GM19099 (cell line): ENCODE results near the gene GRIFIN.

Experiments
- POLR2A ChIP-seq: IDR thresholded peaks from 3 replicates; pipeline ENCODE4 v1.6.1; 2011; ENCODE audit warnings: low read depth; ENCODE audit not compliant: insufficient read length; ENCODE audit errors: extremely low read depth

Gene GRIFIN

DNA sequence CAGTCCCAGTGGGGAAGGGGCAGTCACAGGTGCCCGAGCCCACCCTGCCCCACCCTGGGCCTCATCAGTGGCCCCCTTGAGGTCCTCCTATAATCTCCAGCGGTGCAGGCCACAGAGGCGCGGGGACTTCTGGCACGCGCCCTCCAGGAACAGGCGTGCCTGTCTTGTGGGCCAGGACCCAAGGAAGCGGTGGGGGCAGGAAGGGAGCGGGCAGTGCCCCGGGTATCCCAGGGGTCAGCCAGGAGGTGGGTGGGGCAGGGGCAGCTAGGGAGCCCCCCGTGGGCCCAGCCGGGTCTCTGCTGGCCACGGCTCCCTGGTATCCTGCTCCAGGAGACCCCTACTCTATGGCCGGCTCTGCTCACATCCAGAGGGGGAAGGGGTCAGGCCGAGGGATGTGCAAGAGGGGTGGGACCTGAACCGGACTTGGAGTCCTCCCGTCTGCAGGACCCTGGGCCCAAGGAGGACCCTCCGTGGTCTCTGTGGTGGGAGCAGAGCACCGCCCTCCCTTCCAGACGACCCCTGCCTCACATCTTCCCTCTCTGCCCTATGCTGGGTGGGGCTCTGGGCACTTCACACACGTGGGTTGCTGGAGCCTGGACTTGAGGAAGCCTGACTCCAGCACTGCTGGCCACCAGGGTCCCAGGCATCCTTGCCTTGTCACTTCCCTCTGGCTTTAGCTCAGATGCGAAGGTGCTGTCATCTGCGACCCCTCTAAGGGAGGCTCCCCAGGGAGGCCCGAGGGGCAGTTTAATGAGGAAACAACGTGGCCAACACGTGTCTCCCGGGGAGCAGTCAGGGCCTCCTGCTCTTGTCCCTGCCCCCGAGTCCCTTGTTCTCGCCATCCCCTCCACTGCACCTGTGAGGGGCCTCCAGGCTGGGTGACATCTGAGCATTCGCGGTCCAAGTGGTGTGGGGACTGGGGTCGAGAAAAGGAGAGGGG is 18.3 kb upstream of the GRIFIN start:
- no peak for TF ChIP-seq POLR2A

DNA sequence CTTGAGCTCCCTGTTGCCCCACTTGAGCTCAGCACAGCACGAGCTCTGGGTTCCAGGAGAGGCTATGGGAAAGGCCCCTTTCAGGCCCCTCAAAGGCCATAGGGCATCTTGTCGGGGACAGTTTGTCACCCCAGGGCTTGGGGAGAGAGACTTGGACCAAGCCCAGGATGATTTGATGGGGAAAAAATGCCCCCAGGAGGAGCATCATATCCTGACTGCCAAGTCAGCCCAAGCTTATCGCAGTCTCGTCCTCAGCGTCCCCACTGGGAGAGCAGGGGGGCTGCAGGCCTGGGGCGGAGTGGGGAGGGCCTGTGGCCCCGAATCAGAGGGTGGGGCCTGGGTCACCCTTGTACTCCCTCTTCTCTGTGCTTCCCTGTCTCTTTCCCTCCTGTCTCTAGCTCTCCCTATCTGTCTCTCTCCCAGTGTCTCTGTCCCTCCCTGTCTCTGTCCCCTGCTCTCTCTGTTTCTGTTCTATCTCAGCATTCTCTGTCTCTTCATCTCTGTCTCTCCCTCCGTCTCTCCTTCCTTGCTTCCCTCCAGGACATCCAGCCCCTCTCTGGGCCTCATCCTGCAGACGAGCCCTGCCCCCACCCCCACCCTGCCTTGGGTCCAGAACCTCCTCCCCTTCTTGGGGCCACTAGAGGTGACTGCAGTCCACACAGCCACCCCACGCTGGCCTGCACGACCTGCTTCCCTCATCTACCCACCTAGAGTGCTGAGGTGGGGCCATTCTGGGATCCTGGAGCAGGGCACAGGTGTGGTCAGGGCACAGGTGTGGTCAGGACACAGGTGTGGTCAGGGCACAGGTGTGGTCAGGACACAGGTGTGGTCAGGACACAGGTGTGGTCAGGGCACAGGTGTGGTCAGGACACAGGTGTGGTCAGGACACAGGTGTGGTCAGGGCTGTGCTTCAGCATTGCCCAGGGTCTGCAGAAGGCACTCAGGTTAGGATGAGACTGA is 17.3 kb upstream of the GRIFIN start:
- TF ChIP-seq POLR2A: no peak

DNA sequence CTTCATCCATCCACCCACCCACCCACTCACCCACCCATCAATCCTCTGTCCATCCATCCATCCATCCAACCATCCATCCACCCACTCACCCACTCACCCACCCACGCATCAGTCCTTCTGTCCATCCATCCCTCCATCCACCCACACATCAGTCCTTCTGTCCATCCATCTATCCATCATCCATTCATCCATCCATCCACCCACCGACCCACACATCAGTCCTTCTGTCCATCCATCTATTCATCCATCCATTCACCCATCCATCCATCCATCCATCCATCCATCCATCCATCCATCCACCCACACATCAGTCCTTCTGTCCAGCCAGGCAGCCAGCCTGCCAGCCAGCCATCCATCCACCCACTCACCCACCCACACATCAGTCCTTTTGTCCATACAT is 15.8 kb upstream of the GRIFIN start:
- no peak for TF ChIP-seq POLR2A

DNA sequence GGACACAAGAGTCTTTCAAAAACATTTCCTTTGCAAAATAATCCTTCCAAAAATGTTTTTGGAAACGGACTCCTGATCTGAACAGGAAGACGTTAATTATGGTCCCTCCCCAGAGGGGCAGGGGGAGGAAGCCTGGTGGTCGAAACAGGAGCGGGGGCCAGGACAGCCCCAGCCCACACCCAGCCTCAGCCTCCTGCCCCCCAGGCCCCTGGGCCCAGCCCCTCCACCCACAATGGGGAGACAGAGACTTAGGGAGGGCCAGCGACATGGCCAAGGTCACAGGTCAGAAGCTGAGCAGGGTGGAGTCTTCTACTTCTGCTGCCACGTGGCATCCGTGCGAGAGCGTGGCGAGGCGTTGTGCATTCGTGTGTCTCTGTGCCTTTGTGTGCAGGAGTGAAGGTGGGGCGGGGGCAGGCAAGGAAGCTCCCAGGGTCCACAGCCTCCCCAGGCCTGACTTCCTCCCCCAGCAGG is 14.0 kb upstream of the GRIFIN start:
- no peak for TF ChIP-seq POLR2A

DNA sequence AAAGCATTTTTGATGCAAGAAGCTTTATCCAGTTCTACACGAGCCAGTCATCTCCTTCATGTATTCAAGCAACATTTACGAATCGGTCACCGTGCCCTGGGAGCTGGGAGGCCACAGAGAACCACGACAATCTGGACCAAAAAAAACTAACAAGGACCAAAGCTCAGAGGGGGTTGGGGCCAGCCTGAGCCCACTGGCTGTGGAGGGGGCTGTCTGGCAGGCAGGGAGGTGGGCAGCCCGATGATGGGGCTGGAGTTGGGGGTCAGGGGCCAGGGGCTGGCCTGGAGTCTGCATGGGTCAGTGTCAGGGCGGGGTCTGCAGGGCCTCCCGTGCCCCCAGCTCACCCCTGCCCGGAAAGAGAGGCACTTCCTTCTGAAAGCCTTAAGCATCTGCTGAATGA is 12.5 kb upstream of the GRIFIN start:
- TF ChIP-seq POLR2A: no peak

DNA sequence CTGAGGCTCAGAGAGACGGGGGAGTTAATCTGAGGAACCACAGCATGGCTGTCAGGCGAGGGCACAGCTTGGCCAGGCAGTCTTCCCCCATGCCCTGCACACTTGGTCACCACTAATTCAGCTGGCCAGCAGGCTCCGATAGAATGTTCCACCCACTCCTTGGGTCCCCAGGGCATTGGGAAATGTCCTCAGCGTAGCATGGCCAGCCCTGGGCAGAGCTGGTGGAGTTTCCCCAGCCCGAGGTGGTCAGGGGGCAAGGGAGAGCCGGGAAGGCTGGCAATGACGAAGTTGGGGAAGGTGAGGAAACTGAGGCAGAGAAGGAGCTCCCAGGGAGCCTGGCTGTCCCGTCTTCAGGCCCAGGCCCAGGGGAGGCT is 12.1 kb upstream of the GRIFIN start:
- TF ChIP-seq POLR2A: no peak

DNA sequence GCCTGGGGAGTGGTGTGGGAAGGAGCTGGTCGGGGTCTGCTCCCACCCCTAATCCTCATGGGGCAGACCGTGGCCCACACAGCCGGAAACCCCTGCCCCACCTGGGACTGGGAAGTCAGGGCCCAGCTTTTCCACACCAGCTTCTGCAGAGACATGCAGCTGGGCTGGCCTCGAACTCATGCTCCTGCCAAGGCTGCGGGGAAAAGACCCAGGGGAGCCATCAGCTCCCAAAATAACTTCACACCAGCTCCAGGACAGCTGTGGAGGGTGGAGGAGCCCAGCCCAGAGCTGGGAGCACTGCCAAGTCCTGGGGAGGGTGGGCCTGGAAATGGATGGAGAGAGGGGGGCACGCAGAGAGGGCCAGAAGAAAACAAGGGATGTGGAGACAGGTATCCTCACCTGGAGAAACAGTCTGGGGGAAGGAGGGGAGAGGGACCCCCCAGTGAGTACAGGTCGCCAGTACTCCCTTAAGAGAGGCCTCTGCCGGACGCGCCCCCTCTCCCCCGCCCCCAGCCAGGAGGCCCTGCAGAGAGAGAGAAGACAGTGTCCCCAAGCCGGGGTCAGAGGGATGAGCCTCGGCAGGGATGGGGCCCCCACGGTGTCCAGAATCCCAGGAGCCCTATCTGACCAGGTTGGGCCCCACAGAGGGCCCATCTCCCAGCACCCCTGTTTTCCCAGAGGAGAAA is 11.5 kb upstream of the GRIFIN start:
- TF ChIP-seq POLR2A: no peak

DNA sequence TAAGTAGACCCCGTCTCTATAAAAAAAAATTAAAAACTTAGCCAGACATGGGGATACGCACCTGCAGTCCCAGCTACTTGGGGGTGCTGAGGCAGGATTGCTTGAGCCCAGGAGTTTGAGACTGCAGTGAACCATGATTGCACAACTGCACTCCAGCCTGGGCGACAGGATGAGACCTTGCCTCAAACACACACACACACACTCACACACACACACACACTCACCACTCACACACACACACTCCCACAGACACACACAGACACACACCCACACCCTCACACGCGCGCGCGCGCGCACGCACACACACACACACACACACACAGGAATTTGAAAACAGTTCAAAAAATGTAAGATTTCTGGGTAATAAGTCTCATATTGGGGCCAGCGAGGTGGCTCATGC is 8.7 kb upstream of the GRIFIN start:
- TF ChIP-seq POLR2A: no peak

DNA sequence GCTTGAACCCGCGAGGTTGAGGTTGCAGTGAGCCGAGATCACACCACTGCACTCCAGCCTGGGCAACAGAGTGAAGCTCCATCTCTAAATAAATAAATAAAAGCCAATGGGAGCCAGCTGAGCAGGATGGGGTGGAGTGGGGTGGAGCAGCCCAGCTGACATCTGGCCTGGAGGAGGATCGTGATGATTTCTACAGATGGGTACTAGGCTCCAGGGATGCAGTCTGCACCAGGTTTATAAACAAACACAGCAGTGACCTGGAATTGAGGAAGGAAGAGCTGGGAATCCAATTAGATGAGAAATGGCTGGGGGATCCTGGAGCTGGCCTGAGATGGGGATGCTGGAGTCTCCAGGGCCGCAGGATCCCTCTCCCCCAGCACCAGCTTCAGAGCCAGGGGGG is 7.3 kb upstream of the GRIFIN start:
- TF ChIP-seq POLR2A: no peak

DNA sequence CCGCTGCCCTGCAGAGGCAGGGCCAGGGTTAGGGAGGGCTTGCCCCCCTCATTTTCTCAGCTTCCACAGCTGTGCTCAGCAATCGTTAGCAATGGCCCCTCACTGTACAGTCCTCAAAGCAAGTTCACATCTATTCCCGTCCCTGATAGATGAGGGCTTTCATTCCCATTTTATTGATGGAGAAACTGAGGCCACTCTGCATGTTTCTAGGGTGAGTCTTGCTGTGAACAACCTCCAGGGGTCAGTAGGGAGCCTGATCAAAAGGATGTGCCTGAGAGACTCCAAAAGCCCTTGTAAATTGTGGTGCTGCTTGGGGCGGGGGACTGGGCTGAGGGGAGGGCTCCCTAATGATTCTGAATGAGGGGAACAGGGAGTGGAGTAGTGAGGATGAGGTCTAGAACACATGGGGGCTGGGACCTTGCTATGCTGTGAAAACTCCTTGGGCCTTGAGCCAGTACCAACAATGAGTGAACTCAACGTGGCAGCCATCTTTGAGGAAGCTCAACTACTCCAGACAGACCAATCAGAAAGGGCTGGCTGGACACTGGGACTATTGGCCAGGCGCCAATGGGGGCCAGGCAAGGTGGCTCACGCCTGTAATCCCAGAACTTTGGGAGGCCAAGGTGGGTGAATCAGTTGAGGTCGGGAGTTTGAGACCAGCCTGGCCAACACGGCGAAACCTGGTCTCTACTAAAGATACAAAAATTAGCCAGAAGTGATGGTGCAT is 6.7 kb upstream of the GRIFIN start:
- TF ChIP-seq POLR2A: no peak

DNA sequence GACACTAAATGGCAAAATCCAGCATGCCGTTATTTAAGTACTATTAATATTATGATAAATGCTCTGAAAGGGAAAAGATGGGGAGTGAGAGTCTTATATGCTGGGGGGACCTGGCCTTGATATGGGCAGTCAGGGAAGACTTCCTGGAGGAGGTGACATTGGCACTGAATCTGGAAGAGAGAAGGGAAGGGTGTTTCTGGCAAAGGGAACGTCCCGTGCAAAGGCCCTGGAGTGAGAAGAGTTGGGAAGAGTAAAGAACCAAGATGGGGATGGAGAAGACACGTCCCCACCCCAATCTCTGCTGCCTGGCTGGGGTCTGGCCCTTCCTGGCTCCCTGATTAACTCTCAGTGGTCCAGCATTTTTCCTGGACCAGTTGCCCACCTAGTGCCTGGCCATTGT is 5.0 kb upstream of the GRIFIN start:
- no peak for TF ChIP-seq POLR2A

DNA sequence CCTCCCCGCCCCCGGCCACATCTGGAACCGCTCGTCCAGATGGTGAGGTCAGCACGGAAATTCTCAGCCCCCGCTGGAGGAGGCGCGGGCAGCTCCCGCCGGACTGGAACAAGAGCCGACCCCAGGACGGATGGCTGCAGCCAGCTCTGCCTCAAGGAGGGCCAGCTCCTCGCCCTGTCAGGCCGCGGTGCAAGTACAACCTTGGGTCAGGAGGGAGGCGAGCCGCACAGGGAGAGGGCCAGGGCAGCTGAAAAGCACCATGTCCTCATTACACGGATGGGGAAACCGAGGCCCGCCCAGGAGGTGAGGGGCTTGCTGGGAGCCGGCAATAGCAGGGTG is 3.8 kb upstream of the GRIFIN start:
- no peak for TF ChIP-seq POLR2A

DNA sequence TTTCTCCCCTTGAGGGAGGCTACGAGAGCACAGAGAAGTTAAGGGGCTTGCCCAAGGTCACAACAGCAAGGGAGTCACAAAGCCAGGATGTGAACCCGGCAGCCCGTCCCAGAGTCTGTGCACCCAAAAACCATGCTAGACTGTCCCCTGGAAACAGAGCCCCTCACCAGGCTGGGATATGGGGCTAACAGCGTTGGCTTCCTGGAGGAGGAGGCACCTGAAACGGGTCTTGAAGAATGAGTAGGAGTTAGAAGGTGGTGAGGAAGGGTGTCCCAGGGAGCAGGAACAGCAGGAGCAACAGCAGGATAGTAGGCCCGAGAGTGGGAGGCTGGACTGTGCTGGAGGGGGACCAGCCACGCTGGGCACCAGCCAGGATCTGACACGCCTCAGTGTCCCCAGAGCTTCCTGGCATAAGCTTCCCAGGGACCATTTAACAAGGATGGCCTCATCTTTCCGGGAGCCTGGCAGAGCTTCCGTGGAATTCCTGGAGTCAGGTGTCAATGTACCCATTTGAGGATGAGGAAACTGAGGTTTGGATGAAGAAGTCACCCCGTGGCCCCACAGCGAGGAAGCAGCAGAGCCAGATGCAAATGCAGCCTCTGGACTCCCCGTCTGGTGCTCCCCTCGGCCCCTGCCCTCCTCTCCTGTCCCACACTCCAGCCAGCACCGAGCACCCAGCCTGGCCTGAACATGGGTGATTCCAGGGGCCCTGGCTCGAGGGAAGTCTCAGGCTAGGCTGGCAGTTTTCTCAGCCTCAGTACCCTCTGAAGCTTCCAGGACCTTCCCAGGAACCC is 3.3 kb upstream of the GRIFIN start:
- TF ChIP-seq POLR2A: no peak

DNA sequence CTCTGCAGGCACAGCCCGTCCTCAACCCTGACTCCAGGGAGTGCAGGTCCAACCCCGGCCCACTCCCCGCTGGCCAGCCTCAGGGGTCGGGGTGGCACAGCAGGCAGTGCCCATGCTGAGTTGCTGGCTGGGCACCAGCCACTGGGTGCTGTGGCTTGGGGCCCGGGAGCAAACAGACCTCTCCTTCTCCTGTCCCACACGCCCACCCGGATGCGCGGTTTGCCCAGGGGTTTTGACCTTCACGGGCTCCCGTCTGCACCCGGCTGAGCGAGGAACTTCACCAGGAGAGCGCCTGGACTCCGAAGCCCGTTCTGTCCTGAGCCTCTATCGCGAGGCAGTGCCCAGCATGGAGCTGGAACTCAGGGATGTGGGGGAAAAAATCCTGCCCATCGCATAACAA is 2.6 kb upstream of the GRIFIN start:
- no peak for TF ChIP-seq POLR2A

DNA sequence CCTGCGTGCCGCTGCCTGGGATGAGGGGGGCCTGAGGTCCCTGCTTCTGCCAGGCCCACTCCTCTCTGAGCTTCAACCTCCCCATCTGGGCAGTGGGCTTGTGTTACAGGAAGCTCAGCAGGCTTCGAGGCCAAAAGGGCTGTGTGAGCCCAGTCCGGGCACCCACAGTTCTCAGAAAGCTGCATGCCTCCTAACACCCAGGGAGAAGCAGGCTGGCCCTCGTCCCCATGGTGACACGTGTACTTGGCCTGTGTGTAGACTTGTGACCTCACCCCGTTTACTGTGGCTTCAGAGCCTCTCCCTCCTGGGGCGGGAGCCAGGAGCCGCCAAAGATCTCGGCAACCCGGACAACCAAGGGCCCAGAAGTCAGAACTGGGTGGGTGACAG is 2.2 kb upstream of the GRIFIN start:
- TF ChIP-seq POLR2A: no peak
